DOHH2 (cell line): ENCODE results near the gene EEIG2.

Experiments
- CTCF ChIP-seq: fragments of 200-600 bp; sonication (generic); IDR thresholded peaks from one replicate; pipeline ENCODE4 v1.5.1; 2014; ENCODE audit warnings: antibody characterized with exemption, mild to moderate bottlenecking, low read depth, low read length; ENCODE audit not compliant: poor library complexity, severe bottlenecking
- EZH2phosphoT487 ChIP-seq: fragments of 200-600 bp; sonication (generic); IDR thresholded peaks from 2 replicates; pipeline ENCODE4 v1.6.1; 2017; ENCODE audit warnings: borderline replicate concordance, mild to moderate bottlenecking, antibody characterized with exemption, low read length, moderate library complexity, mixed read lengths

GRCh38 chr1:108573183-108573582, 13.3 kb downstream of the EEIG2 start:
- TF ChIP-seq CTCF (no peak), EZH2phosphoT487 (no peak)
